ENCODE measurements around the gene MTURN.

The MTURN gene

DNA sequence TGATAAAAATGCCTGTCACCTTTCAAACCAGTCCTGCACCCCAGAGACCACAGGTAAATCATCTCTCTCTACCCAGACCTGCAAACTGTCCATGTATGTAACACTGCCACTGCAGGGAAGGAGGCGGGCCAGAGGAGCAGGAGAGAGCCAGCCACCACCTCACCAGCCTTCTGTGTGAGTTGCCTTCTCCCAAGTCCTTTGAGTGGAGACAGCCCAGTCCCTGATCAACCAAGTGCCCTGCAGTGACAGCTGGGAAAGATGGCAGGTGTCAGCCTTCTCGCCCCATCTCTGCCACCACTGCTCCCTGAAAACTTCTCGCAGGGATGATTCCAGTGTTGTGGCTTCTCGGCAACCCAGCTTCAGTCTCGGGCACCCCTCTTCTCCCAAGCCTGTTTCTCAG is 42.4 kb downstream of the MTURN start:
- no peak for TF ChIP-seq EP300 (IDR thresholded peaks at IDR 0.05; ENCODE audit: borderline replicate concordance)
- TF ChIP-seq TEAD4 (IDR thresholded peaks at IDR 0.05), result no peak
- TF ChIP-seq, protein P1, sequence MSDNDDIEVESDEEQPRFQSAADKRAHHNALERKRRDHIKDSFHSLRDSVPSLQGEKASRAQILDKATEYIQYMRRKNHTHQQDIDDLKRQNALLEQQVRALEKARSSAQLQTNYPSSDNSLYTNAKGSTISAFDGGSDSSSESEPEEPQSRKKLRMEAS (IDR thresholded peaks at IDR 0.05), result no peak
- TF ChIP-seq RAD21 (IDR thresholded peaks at IDR 0.05; ENCODE audit: low read depth), result no peak
- no peak for TF ChIP-seq ZBTB7A (IDR thresholded peaks at IDR 0.05; ENCODE audit: low read depth)
- no peak for TF ChIP-seq YY1 (IDR thresholded peaks at IDR 0.05; ENCODE audit: low read depth)
- TF ChIP-seq CEBPB (IDR thresholded peaks at IDR 0.05), result no peak
- no peak for TF ChIP-seq TCF12 (IDR thresholded peaks at IDR 0.05; ENCODE audit: low read depth)
- TF ChIP-seq, protein P2, sequence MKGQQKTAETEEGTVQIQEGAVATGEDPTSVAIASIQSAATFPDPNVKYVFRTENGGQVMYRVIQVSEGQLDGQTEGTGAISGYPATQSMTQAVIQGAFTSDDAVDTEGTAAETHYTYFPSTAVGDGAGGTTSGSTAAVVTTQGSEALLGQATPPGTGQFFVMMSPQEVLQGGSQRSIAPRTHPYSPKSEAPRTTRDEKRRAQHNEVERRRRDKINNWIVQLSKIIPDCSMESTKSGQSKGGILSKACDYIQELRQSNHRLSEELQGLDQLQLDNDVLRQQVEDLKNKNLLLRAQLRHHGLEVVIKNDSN (IDR thresholded peaks at IDR 0.05), result no peak
- TF ChIP-seq, protein P3, sequence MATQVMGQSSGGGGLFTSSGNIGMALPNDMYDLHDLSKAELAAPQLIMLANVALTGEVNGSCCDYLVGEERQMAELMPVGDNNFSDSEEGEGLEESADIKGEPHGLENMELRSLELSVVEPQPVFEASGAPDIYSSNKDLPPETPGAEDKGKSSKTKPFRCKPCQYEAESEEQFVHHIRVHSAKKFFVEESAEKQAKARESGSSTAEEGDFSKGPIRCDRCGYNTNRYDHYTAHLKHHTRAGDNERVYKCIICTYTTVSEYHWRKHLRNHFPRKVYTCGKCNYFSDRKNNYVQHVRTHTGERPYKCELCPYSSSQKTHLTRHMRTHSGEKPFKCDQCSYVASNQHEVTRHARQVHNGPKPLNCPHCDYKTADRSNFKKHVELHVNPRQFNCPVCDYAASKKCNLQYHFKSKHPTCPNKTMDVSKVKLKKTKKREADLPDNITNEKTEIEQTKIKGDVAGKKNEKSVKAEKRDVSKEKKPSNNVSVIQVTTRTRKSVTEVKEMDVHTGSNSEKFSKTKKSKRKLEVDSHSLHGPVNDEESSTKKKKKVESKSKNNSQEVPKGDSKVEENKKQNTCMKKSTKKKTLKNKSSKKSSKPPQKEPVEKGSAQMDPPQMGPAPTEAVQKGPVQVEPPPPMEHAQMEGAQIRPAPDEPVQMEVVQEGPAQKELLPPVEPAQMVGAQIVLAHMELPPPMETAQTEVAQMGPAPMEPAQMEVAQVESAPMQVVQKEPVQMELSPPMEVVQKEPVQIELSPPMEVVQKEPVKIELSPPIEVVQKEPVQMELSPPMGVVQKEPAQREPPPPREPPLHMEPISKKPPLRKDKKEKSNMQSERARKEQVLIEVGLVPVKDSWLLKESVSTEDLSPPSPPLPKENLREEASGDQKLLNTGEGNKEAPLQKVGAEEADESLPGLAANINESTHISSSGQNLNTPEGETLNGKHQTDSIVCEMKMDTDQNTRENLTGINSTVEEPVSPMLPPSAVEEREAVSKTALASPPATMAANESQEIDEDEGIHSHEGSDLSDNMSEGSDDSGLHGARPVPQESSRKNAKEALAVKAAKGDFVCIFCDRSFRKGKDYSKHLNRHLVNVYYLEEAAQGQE (IDR thresholded peaks at IDR 0.05; ENCODE audit: low read depth), result no peak
- TF ChIP-seq CREB1 (IDR thresholded peaks at IDR 0.05; ENCODE audit: low read depth), result no peak
- TF ChIP-seq FOXM1 (IDR thresholded peaks at IDR 0.05; ENCODE audit: borderline replicate concordance, low read depth), result no peak
- TF ChIP-seq EGR1 (IDR thresholded peaks at IDR 0.05), result no peak
- TF ChIP-seq TAF1 (IDR thresholded peaks at IDR 0.05; ENCODE audit: low read depth), result no peak
- no peak for TF ChIP-seq NFIC (IDR thresholded peaks at IDR 0.05)

DNA sequence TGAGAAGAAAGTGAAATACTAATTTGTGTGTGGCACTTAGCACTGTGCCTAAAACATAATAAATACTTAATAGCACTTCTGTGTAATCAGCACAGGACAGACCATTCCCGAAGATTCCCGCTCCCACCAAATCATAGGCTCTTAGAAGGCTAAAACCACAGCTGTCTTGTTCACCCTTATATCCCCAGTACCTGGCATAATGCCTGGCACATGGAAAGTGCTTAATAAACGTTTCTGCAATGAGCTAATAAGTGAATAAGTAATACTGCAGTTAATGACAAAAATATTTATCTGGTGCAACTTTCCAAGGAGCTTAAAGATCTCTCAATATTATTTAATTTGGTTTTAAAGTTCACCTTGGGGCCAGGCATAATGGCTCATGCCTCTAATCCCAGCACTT is 43.2 kb downstream of the MTURN start:
- no peak for TF ChIP-seq TEAD4 (IDR thresholded peaks at IDR 0.05)
- TF ChIP-seq FOXM1 (IDR thresholded peaks at IDR 0.05; ENCODE audit: borderline replicate concordance, low read depth), result no peak
- TF ChIP-seq, protein P1 (IDR thresholded peaks at IDR 0.05), result no peak
- TF ChIP-seq EP300 (IDR thresholded peaks at IDR 0.05; ENCODE audit: borderline replicate concordance), result no peak
- TF ChIP-seq NFIC (IDR thresholded peaks at IDR 0.05), result no peak
- TF ChIP-seq EGR1 (IDR thresholded peaks at IDR 0.05), result no peak
- TF ChIP-seq, protein P3 (IDR thresholded peaks at IDR 0.05; ENCODE audit: low read depth), result no peak
- TF ChIP-seq, protein P2 (IDR thresholded peaks at IDR 0.05), result no peak
- no peak for TF ChIP-seq CEBPB (IDR thresholded peaks at IDR 0.05)
- TF ChIP-seq YY1 (IDR thresholded peaks at IDR 0.05; ENCODE audit: low read depth), result no peak
- TF ChIP-seq CREB1 (IDR thresholded peaks at IDR 0.05; ENCODE audit: low read depth), result no peak

DNA sequence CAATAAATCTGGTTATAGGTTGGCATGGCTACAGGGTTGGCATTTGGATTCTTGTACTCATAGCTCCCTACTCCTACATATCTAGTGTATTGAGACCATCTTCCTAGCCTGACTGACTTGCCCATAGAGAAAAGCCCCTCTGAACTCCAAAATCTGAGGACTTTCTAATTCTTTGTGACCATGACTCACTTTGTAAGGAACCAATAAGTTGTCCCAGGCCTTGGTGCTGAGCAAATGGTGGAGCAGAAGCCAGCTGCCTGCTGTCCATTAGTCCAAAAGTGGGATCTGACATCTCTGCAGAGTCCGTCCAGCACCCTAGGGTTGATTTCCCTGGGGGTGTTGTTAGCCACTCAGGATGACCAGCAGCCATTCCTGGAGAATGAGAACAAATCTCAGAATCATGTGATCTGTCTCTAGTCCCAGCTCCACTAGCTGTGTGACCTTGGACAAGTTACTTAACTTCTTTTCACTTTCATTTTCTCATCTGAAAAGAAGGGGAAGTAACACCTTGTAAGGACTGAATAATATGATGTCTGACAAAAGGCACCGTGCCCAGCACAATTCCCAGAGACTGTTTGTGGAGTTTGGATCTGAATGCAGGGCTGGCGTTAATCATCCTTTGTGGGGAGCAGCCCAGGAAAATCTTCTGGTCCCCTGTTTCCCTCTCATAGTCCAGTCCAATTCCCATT is 44.1 kb downstream of the MTURN start:
- TF ChIP-seq FOXM1 (IDR thresholded peaks at IDR 0.05; ENCODE audit: borderline replicate concordance, low read depth) (no peak), TCF12 (IDR thresholded peaks at IDR 0.05; ENCODE audit: low read depth) (no peak), CEBPB (IDR thresholded peaks at IDR 0.05) (no peak), YY1 (IDR thresholded peaks at IDR 0.05; ENCODE audit: low read depth) (no peak), CREB1 (IDR thresholded peaks at IDR 0.05; ENCODE audit: low read depth) (no peak)
- TF ChIP-seq, protein P2 (IDR thresholded peaks at IDR 0.05), result no peak
- TF ChIP-seq, protein P3 (IDR thresholded peaks at IDR 0.05; ENCODE audit: low read depth), result no peak

DNA sequence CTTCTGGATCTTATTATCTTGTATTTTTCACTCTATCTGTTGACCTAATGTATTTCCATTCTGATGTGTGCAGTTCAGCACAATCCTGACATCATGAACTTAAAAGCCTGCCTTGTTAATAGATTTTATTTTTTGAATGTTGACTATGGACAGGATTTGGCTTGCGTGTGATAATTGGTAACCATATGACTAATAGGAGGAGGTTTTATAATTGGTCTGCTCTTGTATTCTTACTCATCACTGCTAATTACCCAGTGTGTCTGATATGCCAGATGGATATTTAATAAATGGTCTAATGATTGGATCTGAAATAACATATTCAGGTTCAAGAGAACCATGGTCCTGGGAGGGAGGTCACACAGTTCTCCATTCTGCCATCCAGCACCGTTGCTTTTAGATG is 45.9 kb downstream of the MTURN start:
- TF ChIP-seq TAF1 (IDR thresholded peaks at IDR 0.05; ENCODE audit: low read depth), result no peak

All from Ishikawa (cell line).